ENCODE measurements around the gene NFXL1.

The NFXL1 gene

DNA sequence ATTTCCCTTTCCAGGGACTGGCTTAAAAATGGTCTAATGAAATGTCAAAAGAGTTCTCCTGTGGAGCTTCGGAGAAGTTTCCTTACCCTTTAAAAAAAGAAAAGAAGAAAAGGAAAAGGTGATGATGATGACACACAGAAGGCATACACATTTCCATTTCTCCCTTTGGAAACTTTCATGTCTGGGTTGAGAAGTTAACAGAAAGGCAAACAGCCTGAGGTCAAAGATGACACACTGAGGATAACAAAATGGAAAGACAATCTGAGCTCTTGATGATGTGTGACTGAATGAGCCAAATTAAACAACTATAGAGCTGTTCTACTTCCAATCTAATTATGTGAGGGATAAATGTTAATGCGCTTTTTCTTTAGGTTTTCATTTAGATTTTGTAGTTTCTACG lies 32.2 kb downstream of the NFXL1 start:
- DNase-seq: no peak

DNA sequence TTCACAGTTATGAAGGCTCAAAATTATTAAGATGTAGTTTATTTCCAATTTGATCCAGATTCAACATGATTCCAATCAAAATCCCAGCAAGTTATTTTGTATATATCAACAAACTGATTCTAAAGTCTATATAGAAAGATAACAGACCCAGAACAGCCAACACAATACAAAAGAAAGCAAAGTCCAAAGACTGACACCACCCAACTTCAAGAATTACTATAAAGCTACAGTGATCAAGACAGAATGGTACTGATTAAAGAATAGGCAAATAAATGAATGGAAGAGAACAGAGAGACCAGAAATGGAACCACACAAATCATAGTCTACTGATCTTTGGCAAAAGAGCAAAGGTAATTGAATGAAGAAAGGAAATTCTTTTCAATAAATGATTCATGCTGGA lies 34.9 kb downstream of the NFXL1 start:
- no peak for DNase-seq

DNA sequence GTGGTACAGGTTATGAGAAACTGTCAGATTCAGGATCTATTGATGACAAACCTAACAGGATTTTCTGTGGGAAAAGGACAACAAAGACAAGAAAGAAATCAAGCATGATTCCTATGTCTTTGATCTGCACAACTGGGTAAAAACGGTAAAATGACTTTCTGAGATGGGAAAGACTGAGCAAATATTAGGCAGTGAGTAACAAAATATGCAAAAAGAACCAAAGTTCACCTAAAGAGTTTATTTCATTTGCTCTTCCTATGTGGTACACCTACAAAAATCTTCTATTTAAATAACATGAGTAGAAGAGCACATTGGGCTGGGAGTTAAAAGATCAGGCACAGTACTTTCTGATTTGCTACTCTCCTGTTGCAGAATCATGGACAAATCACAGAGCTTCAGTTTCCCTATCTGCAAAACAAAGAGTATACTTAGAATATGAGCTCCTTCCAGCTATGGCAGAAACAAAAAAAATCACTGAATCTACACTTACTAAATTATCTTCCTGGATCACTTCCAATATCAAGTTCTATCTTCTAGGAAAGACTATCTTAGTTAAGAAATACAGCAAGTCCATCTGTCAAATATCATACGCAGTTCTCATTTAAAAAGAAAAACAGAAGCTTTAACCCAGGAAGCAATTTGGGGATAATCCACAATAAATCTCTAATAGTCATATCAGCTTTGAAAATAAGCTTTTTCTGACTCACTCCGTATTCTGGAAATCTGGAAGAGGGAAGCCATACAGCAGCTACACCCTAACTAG lies 37.4 kb downstream of the NFXL1 start:
- DNase-seq: no peak

DNA sequence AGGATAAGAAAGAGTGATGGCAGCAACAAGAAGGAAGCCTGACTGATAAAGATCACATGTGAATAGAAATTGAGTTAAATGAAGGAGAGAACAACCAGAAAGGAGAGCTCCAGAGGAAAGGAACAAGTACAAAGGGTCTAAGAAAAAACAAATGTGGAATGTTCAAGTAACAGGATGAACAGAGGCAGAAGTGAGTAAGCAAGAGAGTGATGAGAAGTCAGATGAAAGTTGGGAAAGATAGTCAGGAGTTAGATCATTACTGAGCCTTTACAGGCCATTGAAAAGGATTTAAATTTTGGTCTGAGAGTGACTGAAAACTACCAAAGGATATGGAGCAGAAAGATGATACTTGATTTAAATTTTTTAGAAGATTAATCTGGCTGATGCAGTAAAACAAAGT lies 38.1 kb downstream of the NFXL1 start:
- DNase-seq: no peak

DNA sequence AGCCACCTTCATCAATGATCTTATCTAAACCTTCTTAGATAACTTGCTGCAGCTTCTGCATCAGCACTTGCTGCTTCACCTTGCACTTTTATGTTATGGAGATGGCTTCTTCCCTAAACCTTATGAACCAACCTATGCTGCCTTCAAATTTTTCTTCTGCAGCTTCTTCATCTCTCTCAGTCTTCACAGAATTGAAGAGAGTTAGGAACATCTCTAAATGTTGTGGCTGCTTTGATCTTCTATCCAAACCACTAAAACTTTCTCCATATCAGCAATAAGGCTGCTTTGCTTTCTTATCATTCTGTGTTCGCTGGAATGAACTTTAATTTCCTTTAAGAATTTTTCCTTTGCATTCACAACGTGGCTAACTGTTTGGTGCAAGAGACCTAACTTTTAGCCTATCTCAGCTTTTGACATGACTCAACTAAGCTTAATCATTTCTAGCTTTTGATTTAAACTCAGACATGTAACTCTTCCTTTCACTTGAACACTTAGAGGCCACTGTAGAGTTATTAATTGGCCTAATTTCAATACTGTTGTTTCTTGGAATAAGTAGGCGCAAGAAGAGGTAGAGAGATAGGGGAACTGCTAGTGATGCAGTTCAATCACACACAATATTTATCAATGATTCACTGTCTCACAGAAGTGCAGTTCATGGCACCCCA lies 40.4 kb downstream of the NFXL1 start:
- no peak for DNase-seq

DNA sequence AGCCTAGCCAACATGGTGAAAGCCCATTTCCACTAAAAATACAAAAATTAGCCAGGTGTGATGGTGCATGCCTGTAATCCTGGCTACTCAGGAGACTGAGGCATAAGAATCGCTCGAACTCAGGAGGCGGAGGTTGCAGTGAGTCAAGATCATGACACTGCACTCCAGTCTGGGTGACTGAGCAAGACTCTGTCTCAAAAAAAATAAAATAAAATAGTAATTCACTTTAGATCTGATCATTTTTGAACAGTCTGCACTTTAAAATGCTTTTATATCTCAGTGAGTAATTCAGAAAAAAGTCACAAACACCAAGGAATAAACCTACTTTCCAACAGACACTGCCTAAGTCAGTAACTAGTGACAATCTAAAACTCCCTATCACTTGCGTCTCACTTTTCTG lies 50.9 kb downstream of the NFXL1 start:
- DNase-seq: no peak

- DNase-seq: no peak
Measured at GRCh38 chr4:47862297-47862696, 52.1 kb downstream of the NFXL1 start.

DNA sequence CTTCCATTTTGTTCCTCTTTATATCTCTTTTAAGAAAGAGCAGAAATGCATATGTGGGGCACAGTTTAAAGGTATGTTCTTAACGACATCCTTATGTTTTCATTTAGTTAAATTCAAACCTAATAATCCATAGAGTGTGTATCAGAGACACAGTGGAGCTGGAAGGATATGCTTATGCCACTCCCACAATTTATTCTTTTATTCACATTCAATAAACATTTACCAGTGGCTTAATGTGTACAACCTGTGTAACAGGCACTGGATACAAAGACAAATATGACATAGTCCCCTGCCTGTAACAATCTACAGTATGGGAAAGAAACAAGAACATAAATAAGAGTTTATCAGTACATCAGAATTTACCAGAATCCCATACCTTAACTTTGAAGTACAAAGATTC lies 54.1 kb downstream of the NFXL1 start:
- DNase-seq: no peak

GRCh38 chr4:47858006-47858405 lies 56.4 kb downstream of the NFXL1 start:
- no peak for DNase-seq

GRCh38 chr4:47856713-47857112 lies 57.7 kb downstream of the NFXL1 start:
- no peak for DNase-seq

DNA sequence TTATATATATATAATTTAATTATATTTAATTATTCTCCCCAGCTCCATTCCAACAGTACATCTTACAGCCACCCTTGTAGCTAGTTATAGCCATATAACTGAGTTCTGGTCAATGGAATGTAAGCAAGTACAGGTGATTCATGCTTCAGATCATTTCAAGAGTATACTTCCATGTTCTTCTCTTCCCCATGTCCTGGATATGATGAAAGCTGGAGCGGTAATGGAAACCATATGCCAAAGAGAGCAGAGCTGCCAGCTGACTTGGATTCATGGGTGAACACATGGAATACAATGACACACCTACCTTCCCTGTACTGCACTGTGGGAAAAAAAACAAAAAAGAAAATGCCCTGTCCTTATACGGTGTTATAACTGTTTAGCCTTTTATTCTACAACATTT lies 59.0 kb downstream of the NFXL1 start:
- no peak for DNase-seq

DNA sequence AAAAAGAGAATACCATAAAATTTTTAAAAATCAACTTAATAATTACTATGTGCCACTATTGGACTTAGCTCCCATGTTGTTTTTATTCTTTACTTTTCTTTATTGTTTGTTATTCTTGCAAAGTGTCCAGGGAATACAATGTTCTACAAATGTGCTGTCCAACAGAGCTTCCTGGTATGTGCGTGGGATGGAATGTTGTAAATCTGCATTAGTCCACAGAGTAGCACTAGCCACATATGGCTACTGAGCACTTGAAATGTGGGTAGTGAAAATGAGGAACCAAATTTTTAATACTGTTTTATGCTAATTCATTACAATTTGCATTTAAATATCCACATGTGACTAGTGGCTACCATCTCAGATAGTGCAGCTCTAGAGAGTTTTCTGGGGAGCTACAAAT lies 62.2 kb downstream of the NFXL1 start:
- DNase-seq: no peak

GRCh38 chr4:47849466-47849865 lies 64.9 kb downstream of the NFXL1 start:
- no peak for DNase-seq

DNA sequence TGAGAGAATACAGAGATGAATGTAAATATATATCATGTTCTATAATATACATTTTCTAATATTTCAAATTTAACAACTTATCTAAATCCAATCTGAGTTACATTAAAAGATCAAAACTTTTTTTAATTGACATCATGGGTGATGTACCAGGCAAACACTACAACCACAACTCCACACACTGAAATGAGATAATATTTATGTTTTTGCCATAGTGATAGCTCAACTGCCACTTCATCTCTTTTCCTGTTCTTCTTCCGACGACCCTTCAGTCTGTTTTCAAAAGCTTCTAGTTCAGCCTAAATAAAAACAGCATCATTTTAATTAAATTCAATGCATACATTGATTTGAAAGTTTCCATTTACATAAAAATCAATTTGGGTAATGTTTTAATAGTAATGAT lies 66.3 kb downstream of the NFXL1 start:
- DNase-seq: no peak

DNA sequence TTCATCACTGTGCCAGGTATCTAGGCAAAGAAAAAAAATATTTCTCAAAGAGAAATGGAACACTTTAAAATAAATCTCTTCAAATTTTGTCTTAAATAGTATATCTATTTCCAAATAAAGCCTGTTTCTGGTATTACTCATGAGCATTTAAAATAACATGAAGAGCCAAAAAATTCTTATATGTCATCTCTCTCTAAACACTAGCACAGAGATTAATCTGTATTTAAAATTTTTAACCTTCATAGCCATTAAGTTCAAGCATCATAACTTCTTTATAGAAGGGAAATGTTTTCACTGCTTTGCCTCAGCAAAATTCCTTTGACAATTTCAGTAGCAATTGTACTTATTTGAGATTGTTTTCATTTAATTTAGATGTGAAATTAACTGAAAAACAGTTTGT lies 71.4 kb downstream of the NFXL1 start:
- DNase-seq: no peak

GRCh38 chr4:47840291-47840690 lies 74.1 kb downstream of the NFXL1 start:
- DNase-seq: no peak

DNA sequence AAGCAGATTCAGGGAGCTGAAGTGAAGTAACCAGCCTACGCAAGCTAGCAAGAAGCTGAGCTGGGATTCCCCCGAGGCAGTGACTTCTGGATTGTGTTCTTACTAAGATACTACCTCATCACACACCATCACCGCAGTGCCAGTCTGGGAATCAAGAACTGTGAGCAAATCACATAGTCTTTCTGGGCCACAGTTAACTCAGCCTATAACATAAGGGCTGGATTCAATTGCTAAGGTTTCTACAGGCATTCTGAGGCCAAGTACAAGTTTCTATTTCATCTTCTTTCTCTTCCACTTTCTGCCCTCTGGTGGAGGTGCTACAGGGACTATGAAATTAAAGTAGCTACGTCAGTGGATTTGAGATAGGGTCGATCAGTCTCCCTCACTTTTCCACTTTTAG lies 75.1 kb downstream of the NFXL1 start:
- DNase-seq: peak; percentile 26

- no peak for DNase-seq
Measured at GRCh38 chr4:47838445-47838844, 75.9 kb downstream of the NFXL1 start.

DNA sequence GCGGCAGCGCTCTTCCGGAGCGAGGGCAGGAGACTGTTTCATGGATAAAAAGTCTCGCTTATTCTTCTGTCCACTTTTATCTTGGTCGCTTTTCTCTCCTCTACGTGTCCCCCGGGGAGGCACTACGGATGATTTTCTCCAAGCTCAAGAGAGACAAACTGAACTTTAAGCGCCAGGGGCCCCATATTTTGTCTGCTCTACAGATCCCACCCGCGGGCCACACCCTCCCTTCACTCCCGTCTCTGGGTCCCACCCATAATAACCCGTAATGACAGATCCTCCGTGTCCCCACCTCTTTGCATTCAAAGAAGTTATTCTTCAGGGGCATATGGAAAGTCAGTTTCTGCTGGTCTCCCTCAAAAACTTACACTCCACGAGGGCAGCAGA lies 76.5 kb downstream of the NFXL1 start, which contains the start of gene CORIN:
CORIN (minus strand) TSS at position 160 of the 387 bp plus-strand sequence; CDS start at position 42, 118 bp downstream.
- DNase-seq: no peak

DNA sequence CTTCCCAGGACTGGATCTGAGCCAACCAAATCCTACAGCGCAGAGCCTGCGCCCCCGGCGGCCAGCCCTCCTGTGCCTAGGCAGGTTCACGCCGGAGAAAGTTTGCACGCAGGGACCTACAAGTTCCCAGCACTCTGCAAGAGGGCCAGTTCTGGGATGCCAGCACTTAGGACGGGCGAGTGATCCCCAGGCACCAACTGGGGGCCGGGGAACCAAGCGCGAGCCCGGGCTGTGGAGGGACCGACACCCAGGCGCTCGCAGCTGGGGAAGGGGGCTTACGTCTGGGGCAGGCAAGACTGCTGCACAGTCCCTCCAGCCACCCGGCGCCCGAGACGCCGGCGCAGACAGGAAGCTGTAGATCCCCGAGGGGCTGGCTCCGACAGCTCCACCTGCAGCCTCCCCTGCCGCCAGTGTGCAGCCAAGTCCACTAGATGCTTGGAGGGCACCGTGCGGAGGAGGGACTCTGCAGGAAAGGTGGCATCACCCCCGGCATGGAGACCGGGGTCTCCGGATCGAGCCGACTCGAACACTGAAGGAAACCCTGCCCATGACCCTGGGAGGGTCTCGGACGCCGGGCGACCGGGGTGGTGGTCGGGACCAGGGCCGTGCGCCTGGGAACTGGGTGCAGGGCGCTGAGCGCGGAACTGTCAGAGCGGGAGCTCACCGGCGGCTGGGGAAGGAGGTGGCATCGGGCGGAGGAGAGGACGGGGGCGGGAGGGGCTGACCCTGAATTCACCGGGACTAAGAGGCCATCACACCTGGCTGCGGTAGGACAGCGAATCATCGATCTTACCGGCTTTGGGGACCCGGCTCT lies 77.1 kb downstream of the NFXL1 start:
- DNase-seq: peak; percentile 41

DNA sequence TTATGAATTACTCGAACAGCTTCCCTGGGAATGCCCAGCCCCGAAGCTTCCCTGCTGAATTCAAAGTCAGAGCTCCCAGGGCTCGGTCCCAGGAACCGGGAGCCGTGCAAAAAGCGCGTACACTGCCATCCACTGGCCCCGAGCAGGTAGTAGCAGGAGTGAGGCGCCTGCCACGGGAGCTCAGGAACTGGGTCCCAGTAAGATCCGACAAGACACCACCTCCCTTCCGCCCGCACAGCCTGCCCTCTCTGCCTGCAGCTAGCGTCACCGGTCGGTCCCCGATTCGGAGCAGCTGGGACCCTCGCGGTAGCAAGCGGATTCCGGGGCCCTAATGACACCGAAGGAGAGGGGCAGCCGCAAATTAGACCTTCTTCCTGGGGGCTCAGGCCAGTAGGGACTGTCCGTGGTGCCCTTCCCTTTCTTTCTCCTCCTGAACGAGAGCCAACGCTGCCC lies 77.7 kb downstream of the NFXL1 start:
- peak; percentile 54 for DNase-seq

DNA sequence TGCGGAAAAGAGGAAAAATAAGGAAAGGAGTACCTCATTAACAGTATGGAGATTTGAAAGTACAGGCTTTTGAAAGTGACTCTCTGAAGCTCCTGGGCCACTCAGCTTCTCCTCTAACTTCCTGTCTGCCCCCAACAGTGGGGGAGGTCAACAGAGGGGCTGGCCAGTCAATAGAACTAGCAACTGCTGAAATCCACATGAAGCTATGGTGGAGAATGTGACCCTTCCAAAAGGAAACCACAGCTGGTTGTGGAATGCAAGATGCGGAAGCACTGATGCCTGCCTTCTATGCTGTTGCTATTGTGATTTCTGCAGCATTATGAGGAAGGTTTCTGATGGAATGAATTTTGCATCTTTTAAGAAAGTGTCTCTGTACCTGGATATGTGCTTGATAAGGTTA lies 78.9 kb downstream of the NFXL1 start:
- no peak for DNase-seq

DNA sequence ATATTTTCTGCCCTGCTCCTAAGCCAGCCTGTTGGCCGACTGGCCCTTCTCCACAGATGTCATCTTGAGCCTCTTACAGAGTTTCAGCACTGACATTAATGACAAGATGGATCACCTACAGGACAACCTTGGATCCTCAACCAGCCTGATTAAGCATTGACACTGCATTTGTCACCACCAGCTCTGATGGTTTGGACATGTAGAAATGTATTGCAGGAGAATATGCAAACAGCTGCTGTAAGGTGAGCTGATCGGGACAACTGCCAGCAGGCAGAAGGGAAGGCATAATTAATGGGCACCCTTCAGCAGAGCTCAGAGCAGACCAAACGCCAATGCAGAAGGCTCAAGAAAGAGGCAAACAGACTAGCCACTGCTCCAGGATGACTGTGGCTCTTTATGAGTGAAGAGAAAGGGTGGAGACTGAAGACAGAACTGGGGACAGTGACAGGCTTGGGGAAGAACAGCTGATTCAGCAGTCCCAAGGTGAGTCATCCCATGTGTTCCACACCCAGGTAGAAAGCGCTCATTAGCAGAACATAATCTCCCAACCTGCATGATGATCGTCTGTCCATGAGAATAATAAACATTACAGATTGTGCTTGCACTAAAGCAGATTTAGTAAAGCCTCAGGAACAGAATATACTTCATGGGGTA lies 83.2 kb downstream of the NFXL1 start:
- no peak for DNase-seq
